ENCODE measurements around the gene HES4. TPM values are rescaled to one million over a fixed set of nuclear protein-coding genes. Genes with fewer than 3 reads are reported as not detected.

Gene HES4
- total RNA-seq, 2 experiments from 2014 or later: 1.7 to 2.0 TPM

GRCh38 chr1:970973-971730 is 28.7 kb downstream of the HES4 start:
- Mint-ChIP-seq H3K4me3 (no peak overlapping the region), H3K27me3 (peaks cover 9% of the 10 kb centered on the region), H3K9me3 (peaks cover 2% of the 10 kb centered on the region), H3K36me3 (no peaks in the 10 kb centered on the region), H3K4me1 (ENCODE audit: low read depth) (peaks cover 6% of the 10 kb centered on the region), H3K27ac (no peak overlapping the region)
- no peak for DNase-seq
- ChIA-PET CTCF (interaction anchor here (1.9 kb wide), 1 partner anchor 13 kb away, joined by 10 read pairs; no protein-coding TSS in a partner anchor), POLR2A (no interaction called here)
- intact Hi-C loops (cut with micrococcal nuclease): no loop called here

- no peak overlapping the region for H3K27ac Mint-ChIP-seq
- intact Hi-C loops (cut with micrococcal nuclease): no loop called here
- no peaks in the 10 kb centered on the region for H3K36me3 Mint-ChIP-seq
- DNase-seq: no peak
- CTCF ChIA-PET: interaction anchor here (1.9 kb wide), 1 partner anchor 14 kb away, joined by 10 read pairs; no protein-coding TSS in a partner anchor
- POLR2A ChIA-PET: no interaction called here
- H3K27me3 Mint-ChIP-seq: peaks cover 2% of the 10 kb centered on the region
- H3K4me3 Mint-ChIP-seq: no peak overlapping the region
- peaks cover 7% of the 10 kb centered on the region for H3K4me1 Mint-ChIP-seq (ENCODE audit: low read depth)
- peaks cover 2% of the 10 kb centered on the region for H3K9me3 Mint-ChIP-seq
These were observed 29.5 kb downstream of the HES4 start for GRCh38 chr1:970242-970972.

- H3K4me1 Mint-ChIP-seq (ENCODE audit: low read depth): peaks cover 7% of the 10 kb centered on the region
- no peaks in the 10 kb centered on the region for H3K36me3 Mint-ChIP-seq
- H3K9me3 Mint-ChIP-seq: peaks cover 2% of the 10 kb centered on the region
- ChIA-PET POLR2A (no interaction called here), CTCF (interaction anchor here (1.9 kb wide), 1 partner anchor 15 kb away, joined by 10 read pairs; no protein-coding TSS in a partner anchor)
- H3K27me3 Mint-ChIP-seq: no peaks in the 10 kb centered on the region
- H3K27ac Mint-ChIP-seq: no peak overlapping the region
- intact Hi-C loops (cut with micrococcal nuclease): loop anchor here (10.0 kb wide), 1 partner anchor 95 kb away; no protein-coding TSS in a partner anchor
- no peak for DNase-seq
- no peak overlapping the region for H3K4me3 Mint-ChIP-seq
These were observed 30.5 kb downstream of the HES4 start for GRCh38 chr1:969260-969855.

GRCh38 chr1:967466-968343 is 32.2 kb downstream of the HES4 start:
- Mint-ChIP-seq H3K27me3 (no peaks in the 10 kb centered on the region), H3K4me1 (ENCODE audit: low read depth) (peaks cover 7% of the 10 kb centered on the region), H3K4me3 (no peak overlapping the region), H3K27ac (no peak overlapping the region), H3K9me3 (peaks cover 2% of the 10 kb centered on the region), H3K36me3 (no peaks in the 10 kb centered on the region)
- ChIA-PET POLR2A (interaction anchor here (0.9 to 1.0 kb wide), 2 partner anchors 9 to 61 kb away, joined by 3 to 4 read pairs; partner anchors contain the start of gene NOC2L), CTCF (interaction anchor here (0.9 to 1.8 kb wide), 5 partner anchors 8 to 404 kb away, joined by 3 to 7 read pairs (median 6); no protein-coding TSS in a partner anchor)
- DNase-seq: no peak
- intact Hi-C loops (cut with micrococcal nuclease): loop anchor here (10.0 kb wide), 1 partner anchor 97 kb away; no protein-coding TSS in a partner anchor

GRCh38 chr1:966704-967300 is 33.1 kb downstream of the HES4 start:
- ChIA-PET POLR2A (no interaction called here), CTCF (interaction anchor here (0.6 to 1.8 kb wide), 5 partner anchors 9 to 405 kb away, joined by 3 to 7 read pairs (median 6); no protein-coding TSS in a partner anchor)
- Mint-ChIP-seq H3K4me1 (ENCODE audit: low read depth) (peaks cover 7% of the 10 kb centered on the region), H3K4me3 (peak overlapping the region; percentile 79), H3K27ac (peak overlapping the region; percentile 74), H3K27me3 (no peaks in the 10 kb centered on the region), H3K9me3 (peaks cover 2% of the 10 kb centered on the region), H3K36me3 (peaks cover 3% of the 10 kb centered on the region)
- DNase-seq: peak; percentile 90
- intact Hi-C loops (cut with micrococcal nuclease): loop anchor here (10.0 kb wide), 1 partner anchor 98 kb away; no protein-coding TSS in a partner anchor

- H3K36me3 Mint-ChIP-seq: peaks cover 3% of the 10 kb centered on the region
- H3K9me3 Mint-ChIP-seq: peaks cover 2% of the 10 kb centered on the region
- DNase-seq: peak; percentile 71
- intact Hi-C loops (cut with micrococcal nuclease): loop anchor here (10.0 kb wide), 1 partner anchor 99 kb away; no protein-coding TSS in a partner anchor
- ChIA-PET CTCF (interaction anchor here (0.6 to 1.8 kb wide), 4 partner anchors 10 to 62 kb away, joined by 4 to 7 read pairs (median 6); no protein-coding TSS in a partner anchor), POLR2A (no interaction called here)
- H3K27ac Mint-ChIP-seq: peak within 1 kb of the TSS; percentile 74
- no peaks in the 10 kb centered on the region for H3K27me3 Mint-ChIP-seq
- peak within 1 kb of the TSS; percentile 79 for H3K4me3 Mint-ChIP-seq
- peaks cover 10% of the 10 kb centered on the region for H3K4me1 Mint-ChIP-seq (ENCODE audit: low read depth)
These were observed 33.7 kb downstream of the HES4 start, which contains the start of gene PLEKHN1 for GRCh38 chr1:966135-966703. PLEKHN1 (plus strand) TSS chr1:966482; CDS start chr1:966532, 50 bp downstream.

- peaks cover 11% of the 10 kb centered on the region for H3K4me1 Mint-ChIP-seq (ENCODE audit: low read depth)
- H3K9me3 Mint-ChIP-seq: peaks cover 2% of the 10 kb centered on the region
- H3K27me3 Mint-ChIP-seq: no peaks in the 10 kb centered on the region
- peaks cover 3% of the 10 kb centered on the region for H3K36me3 Mint-ChIP-seq
- ChIA-PET CTCF (no interaction called here), POLR2A (no interaction called here)
- intact Hi-C loops (cut with micrococcal nuclease): loop anchor here (10.0 kb wide), 1 partner anchor 99 kb away; no protein-coding TSS in a partner anchor
- DNase-seq: no peak
- peak overlapping the region; percentile 42 for H3K27ac Mint-ChIP-seq
- peak overlapping the region; percentile 56 for H3K4me3 Mint-ChIP-seq
These were observed 34.3 kb downstream of the HES4 start for GRCh38 chr1:965526-966134.

- Mint-ChIP-seq H3K27me3 (no peaks in the 10 kb centered on the region), H3K36me3 (peaks cover 3% of the 10 kb centered on the region), H3K4me3 (no peak overlapping the region), H3K9me3 (peaks cover 2% of the 10 kb centered on the region), H3K27ac (no peak overlapping the region), H3K4me1 (ENCODE audit: low read depth) (peaks cover 11% of the 10 kb centered on the region)
- no peak for DNase-seq
- ChIA-PET POLR2A (no interaction called here), CTCF (no interaction called here)
- intact Hi-C loops (cut with micrococcal nuclease): loop anchor here (10.0 kb wide), 1 partner anchor 100 kb away; no protein-coding TSS in a partner anchor
These were observed 35.0 kb downstream of the HES4 start for GRCh38 chr1:964691-965525.

- Mint-ChIP-seq H3K27me3 (no peaks in the 10 kb centered on the region), H3K36me3 (peaks cover 3% of the 10 kb centered on the region), H3K4me1 (ENCODE audit: low read depth) (peaks cover 11% of the 10 kb centered on the region), H3K4me3 (no peak overlapping the region), H3K9me3 (no peaks in the 10 kb centered on the region), H3K27ac (no peak overlapping the region)
- intact Hi-C loops (cut with micrococcal nuclease): loop anchor here (10.0 kb wide), 1 partner anchor 101 kb away; no protein-coding TSS in a partner anchor
- no peak for DNase-seq
- POLR2A ChIA-PET: no interaction called here
- CTCF ChIA-PET: no interaction called here
These were observed 36.0 kb downstream of the HES4 start for GRCh38 chr1:963746-964525.
